ENCODE results near the gene LYRM7.
"Not testable (repeated sequence)": the region's sequence is repeated elsewhere in the genome, so short reads cannot be mapped to it uniquely, and the experiment has no call there.

LYRM7 gene

GRCh38 chr5:131171276-131171810 is 599 bp downstream of the LYRM7 start:
- no peak for DNase-seq (ENCODE audit: low read depth in 4 of 4, low spot score in 1 of 4)

- no peak for DNase-seq (ENCODE audit: low read depth in 4 of 4, low spot score in 1 of 4)
Measured at GRCh38 chr5:131180407-131180806, 9.7 kb downstream of the LYRM7 start.

DNA sequence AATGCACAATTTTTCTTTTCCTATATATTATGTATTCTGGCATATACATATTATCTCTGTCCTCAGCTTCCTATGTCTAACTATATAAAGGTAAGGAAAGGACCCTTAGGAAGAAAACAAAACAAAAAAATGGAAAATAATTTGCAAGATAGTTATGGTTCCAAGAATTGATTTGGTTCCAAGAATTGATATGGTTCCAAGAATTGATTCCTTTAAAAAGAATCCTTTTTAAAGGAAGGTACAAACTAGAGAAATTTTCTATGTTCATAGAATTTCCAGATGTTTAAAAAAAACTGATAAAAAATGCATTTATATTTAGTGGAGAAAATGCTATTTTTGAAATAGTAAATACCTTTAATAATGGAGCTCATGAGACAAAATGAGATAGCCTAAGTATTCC is 12.1 kb downstream of the LYRM7 start:
- no peak for DNase-seq (ENCODE audit: low read depth in 4 of 4, low spot score in 1 of 4)

DNA sequence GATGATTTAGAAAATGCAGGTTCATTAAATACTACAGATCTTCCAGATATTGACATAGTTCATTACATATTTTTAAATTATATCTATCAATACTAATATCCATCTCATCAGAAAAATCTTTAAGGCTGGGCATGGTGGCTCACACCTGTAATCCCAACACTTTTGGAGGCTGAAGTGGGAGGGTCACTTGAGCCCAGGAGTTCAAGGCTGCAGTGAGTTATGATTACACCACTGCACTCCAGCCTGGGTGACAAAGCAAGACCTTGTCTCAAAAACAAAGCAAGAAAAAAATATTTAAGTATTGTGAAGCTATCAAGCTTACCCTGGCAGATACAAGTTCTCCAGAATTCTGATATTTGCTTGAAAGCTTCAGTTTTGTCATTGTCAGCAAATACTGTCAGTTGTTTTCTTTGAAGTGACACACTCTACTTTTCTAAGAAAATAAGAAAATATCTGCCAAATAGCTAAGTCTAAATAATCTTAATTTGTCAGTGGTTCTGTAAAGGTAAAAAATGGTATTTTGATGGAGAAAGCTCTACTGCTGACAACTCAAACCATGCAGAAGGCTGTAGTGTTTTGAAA is 14.9 kb downstream of the LYRM7 start:
- no peak for DNase-seq (ENCODE audit: low read depth in 4 of 4, low spot score in 1 of 4)

DNA sequence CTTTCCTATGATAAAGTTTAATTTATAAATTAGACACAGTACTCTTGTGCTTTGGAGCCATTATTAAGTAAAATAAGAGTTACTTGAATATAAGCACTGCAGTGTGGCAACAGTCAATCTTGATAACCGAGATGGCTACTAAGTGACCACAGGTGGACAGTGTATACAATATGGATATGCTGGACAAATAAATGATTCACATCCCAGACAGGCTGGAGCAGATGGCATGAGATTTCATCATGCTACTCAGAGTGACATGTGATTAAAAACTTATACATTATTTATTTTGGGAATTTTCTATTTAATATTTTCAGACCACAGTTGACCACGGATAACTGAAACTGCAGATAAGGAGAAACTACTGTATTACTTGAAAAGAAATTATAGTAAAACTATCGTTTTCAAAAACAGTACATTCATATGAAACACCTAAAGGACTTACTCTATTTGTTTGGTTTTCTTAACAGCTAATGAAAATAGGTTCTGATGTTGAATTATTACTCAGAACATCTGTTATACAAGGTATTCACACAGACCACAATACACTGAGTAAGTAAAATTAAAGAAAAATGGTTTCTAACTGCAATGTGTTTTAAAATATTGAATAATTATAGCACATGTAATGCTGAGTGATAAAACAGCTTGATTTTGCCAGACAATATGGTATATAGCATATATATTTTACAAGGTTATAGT is 16.0 kb downstream of the LYRM7 start:
- DNase-seq (ENCODE audit: low read depth in 4 of 4, low spot score in 1 of 4): no peak

- DNase-seq (ENCODE audit: low read depth in 4 of 4, low spot score in 1 of 4): no peak
Measured at GRCh38 chr5:131193106-131193505, 22.4 kb downstream of the LYRM7 start.

DNA sequence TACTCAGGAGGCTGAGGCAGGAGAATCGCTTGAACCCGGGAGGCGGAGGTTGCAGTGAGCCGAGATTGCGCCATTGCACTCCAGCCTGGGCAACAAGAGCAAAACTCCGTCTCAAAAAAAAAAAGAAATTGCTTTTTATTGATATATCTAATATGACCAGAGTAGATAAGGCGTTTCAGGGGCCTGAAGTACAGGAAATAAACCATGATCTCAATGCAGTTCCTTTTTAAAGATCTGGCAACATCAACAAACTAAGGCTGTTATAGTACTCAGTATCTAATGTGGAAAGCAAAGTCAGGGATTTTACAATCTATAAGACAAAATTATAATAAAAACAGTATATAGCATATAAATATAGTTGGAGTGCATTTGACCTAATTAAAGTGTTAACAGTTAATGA is 23.2 kb downstream of the LYRM7 start:
- not testable (repeated sequence) for DNase-seq (ENCODE audit: low read depth in 4 of 4, low spot score in 1 of 4)

DNA sequence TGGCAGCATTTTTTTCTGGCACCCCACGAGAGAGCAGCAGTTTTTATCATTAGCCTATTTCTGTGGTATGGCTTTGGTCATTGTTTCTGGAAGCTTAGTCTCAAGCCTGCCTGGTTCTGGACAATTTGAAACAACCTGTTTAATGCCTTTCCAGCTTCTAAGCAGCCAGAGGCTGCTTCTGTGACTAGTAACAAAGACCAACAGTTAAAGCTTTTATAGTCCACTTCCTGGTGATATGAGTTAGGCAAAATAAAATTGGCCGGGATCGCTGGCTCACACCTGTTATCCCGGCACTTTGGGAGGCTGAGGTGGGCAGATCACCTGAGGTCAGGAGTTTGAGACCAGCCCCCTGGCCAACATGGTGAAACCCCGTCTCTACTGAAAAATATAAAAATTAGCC is 24.0 kb downstream of the LYRM7 start:
- no peak for DNase-seq (ENCODE audit: low read depth in 4 of 4, low spot score in 1 of 4)

DNA sequence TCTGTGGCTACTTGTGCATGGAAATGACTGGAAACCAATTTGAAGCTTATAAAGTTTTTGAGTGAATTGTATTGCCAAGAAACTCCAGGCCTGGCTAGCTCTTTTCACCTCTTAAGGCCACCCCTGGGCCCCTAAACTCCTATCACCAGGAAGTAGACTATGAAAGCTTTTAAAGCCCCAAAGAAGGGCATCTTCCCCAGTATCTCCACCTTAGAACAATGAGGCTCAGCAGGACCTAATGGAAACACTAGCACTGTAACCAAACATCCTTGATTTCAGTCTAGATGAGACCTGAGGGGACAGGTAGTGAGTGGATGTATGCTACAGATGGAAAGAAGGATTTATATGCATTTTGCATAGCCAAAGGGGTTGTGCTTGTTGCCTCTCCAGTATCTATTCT is 25.0 kb downstream of the LYRM7 start:
- no peak for DNase-seq (ENCODE audit: low read depth in 4 of 4, low spot score in 1 of 4)

GRCh38 chr5:131196331-131196730 is 25.6 kb downstream of the LYRM7 start:
- DNase-seq (ENCODE audit: low read depth in 4 of 4, low spot score in 1 of 4): no peak

DNA sequence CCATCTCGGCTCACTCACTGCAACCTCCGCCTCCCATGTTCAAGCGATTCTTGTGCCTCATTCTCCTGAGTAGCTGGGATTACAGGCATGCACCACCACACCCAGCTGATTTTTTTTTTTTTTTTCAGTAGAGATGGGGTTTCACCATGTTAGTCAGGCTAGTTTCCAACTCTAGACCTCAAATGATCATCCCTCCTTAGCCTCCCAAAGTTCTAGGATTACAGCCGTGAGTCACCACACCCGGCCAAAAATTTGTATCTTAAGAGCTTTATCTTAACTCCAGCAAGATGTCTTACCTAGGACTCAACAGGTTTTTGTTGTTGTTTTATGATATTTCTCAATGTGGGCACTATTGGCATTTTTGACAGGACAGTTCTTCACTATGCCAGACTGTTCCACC is 27.9 kb downstream of the LYRM7 start:
- DNase-seq (ENCODE audit: low read depth in 4 of 4, low spot score in 1 of 4): no peak

DNA sequence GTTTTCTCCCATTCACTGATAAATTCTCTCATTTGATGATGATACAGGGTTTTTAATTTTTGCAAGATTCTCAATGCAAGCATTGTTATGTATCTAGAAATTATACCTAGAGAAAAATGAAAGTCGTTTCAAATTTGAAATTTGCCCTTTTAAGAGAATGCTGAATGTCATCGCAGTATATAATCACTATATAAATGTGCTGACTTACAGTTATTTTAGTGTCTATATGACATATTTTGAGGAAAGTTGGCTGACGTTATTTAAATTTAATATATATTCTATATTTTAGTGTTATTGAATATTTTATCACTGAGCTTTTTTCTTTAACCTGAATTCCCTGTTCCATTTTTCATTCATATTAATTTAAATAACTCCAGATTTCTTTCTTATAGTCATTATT is 29.8 kb downstream of the LYRM7 start:
- DNase-seq (ENCODE audit: low read depth in 4 of 4, low spot score in 1 of 4): no peak

GRCh38 chr5:131204964-131205363 is 34.2 kb downstream of the LYRM7 start:
- no peak for DNase-seq (ENCODE audit: low read depth in 4 of 4, low spot score in 1 of 4)

- DNase-seq (ENCODE audit: low read depth in 4 of 4, low spot score in 1 of 4): no peak
Measured at GRCh38 chr5:131206061-131206460, 35.3 kb downstream of the LYRM7 start.

GRCh38 chr5:131206772-131207171 is 36.0 kb downstream of the LYRM7 start:
- no peak for DNase-seq (ENCODE audit: low read depth in 4 of 4, low spot score in 1 of 4)

GRCh38 chr5:131209175-131209505 is 38.4 kb downstream of the LYRM7 start:
- DNase-seq (ENCODE audit: low read depth in 4 of 4, low spot score in 1 of 4): no peak

DNA sequence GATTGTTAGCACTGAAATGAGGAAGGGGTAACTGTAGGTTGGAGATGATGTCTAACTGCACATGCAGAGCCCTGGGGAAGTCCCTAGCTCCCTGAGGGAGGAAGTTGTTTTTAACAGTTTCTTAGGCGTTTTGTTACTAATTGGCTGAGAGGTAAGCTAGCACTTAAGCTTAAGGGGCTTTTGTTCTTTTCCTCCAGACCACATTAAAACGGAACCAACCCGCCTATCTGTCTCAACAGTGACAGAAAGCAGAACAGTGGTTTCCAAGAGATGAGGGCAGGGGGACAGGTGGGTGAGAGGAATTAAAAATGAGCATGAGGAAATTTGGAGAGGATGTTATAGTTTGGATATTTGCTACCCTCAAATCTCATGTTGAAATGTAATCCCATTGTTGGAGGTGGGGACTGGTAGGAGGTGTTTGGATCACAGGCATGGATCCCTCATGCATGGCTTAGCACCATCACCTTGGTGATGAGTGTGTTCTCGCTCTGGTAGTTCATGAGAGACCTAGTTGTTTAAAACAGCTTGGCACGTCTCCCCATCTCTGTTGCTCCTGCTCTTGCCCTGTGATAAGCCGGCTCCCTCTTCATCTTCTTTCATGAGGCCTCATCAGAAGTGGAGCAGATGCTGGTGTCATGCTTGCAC is 38.9 kb downstream of the LYRM7 start:
- DNase-seq (ENCODE audit: low read depth in 4 of 4, low spot score in 1 of 4): peak in 2 of 4 experiments; percentile 11 to 17

- no peak for DNase-seq (ENCODE audit: low read depth in 4 of 4, low spot score in 1 of 4)
Measured at GRCh38 chr5:131210151-131210510, 39.4 kb downstream of the LYRM7 start.

- no peak for DNase-seq (ENCODE audit: low read depth in 4 of 4, low spot score in 1 of 4)
Measured at GRCh38 chr5:131211669-131212068, 40.9 kb downstream of the LYRM7 start.

DNA sequence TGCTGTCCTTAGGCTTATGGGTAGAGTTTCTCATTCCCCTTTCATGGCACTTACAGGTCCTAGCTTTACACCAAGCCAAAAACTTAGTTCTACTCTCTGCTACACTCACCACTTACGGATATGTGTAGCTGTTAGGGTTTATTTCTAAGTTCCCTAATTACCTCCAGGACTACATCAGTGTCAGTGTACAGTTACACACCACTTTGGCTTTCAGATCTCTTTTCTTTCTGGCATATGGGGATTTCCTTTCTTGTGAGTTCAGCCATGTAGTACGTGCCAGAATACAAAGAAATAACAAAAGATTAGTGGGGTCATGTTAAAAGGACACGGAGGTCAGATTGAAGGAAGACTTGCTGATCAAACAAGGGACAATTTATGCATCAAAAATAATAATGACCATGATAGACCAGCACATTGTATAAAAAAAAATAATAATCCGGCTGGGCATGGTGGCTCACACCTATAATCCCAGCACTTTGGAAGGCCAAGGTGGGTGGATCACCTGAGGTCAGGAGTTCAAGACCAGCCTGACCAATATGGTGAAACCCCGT is 41.8 kb downstream of the LYRM7 start:
- DNase-seq (ENCODE audit: low read depth in 4 of 4, low spot score in 1 of 4): no peak

DNA sequence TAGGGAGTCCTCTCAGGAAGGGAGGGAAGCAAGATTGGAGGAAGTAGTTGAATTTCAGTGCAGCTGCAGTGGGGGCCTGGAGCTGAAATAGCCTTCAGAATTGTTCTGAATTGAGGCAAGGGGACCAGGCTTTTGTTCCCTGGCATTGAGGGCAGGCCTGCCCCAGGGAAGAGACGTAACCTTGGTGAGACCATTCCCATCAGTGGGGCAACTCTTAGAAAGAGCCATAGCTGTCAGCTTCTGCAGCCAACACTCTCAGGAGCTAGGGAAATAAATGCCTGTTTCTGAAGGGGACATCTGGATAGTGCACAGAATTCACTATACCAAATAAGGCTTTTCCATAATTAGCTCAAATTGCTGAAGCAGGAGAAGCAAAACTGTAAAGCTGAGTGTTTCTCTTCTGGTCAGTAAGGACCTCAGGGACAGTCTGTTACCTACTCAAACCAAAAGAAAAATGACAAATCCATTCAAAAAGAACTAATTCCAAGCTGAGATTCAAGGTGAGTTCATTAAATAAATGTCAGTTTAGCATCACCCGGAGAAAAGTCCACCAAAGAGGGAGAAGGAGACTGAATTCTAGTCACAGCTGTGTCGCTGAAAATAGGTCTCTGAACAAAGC is 44.0 kb downstream of the LYRM7 start:
- no peak for DNase-seq (ENCODE audit: low read depth in 4 of 4, low spot score in 1 of 4)

DNA sequence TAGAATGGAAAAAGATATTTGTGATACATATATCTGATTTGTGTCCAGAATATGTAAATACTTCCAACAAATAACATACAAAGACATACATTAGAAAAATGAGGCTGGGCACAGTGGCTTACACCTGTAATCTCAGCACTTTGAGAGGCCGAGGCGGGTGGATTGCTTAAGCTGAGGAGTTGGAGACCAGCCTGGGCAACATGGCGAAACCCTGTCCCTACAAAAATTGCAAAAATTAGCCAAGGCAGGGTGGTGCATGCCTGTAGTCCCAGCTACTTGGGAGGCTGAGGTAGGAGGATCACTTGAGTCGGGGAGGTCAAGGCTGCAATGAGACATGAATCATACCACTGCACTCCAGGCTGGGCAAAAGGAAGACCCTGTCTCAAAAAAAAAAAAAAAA is 47.0 kb downstream of the LYRM7 start:
- DNase-seq (ENCODE audit: low read depth in 4 of 4, low spot score in 1 of 4): no peak
